K562 treated with DMSO at 1 percent for 4 hours (cell line): ENCODE results near the gene PPP2R5C. TPM values are rescaled to one million over a fixed set of nuclear protein-coding genes. Genes with fewer than 3 reads are reported as not detected.

ENCODE experiments used
- total RNA-seq: library from RNA; unstranded; fragments of 300-600 nt; gene quantifications from 2 replicates; pipeline ENCODE4 v1.2.3, GENCODE V29; 2022; ENCODE audit not compliant: insufficient read depth

The PPP2R5C gene
- 131 and 135 TPM in 2 replicates for total RNA-seq

GRCh38 chr14:101761032-101761880 is at the start of gene PPP2R5C:
TSS of gene PPP2R5C (plus strand) at chr14:101761709. CDS start at chr14:101761894, 185 bp downstream.

GRCh38 chr14:101964297-101965180 is 203.0 kb downstream of the PPP2R5C start, which contains the start of gene DYNC1H1:
TSS of gene DYNC1H1 (plus strand) at chr14:101964573. CDS start at chr14:101964692, 119 bp downstream.

Other genes starting within 250 kb of the PPP2R5C start
- not detected in 2 replicates for gene DIO3, start 200.2 kb upstream of the PPP2R5C start, total RNA-seq
- 112 and 148 TPM in 2 replicates for gene DYNC1H1, start 202.9 kb downstream of the PPP2R5C start, total RNA-seq